GM11168 (cell line): ENCODE results near the gene CIAO2A.
"Not testable (repeated sequence)": the region's sequence is repeated elsewhere in the genome, so short reads cannot be mapped to it uniquely, and the experiment has no call there.

ENCODE experiments used
- in situ Hi-C: fragments of 300-500 bp; cut with MboI; formaldehyde crosslinking; loops from one replicate; pipeline ENCODE4 v1.12.0; 2022; ENCODE audit warnings: low sequenced_read_pairs; ENCODE audit not compliant: unreplicated experiment

CIAO2A gene

DNA sequence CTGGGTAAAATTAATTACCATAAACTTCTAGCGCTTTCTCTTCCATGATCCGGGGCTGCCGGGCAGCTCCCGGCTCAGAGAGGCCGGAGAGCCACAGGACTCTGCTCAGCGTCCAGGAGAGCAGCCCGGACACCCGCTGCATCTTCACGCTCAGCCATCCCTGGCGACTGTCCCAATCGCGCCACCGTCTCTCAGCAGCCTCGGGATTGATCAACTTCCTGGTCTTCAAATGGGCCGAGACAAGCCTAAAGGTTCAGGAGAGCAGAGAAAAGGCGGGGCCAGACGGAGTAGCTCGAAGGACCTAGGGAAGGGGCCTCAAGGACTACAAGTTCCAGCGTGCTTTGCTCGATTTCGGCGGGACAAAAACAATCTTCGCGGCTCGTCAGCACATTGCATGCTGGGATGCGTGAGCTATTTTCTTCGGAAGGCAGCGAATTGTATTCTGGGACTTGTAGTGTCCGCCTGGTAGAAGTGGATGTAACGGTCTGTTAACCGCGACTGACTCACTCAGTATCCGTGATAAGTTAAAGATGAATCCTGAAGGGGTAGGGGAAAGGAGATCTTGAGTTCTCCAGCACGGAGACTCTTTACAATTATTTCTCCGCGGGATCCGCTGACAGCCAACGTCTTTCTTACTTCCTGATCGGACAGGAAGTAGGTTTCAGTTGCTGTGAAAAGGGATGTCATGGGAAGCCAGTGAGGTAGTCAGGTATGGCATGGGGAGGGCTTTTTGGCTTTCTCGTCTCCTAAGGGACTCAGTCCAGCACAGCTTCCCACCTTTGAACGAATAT lies at the start of gene CIAO2A:
Gene CIAO2A, minus strand, starts transcription at position 212 of the 791 bp plus-strand sequence. Its CDS starts 70 bp downstream, at position 142.
- in situ Hi-C loops = no loop called here

DNA sequence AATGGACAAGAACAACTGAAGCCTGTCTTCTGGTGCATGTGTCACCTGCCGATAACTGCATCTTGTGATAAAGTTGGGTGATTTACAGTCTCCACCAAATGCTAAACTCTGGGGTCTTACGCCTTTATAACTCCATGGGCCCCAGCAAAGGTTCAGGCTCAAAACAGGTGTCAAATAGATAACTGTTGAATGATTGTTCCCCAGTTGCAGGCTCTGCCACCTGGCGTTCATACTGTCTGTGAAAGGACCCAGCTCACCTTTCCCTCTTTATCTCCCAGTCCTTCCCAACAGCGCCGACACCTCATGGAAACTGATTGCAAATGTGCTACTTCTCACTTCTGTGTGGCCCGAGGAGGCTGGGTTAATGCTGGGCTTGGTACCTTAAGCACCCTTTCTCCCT lies 49.6 kb upstream of the CIAO2A start:
- in situ Hi-C loops = no loop called here

GRCh38 chr15:64141798-64142512 lies 48.3 kb upstream of the CIAO2A start:
- in situ Hi-C loops = no loop called here

DNA sequence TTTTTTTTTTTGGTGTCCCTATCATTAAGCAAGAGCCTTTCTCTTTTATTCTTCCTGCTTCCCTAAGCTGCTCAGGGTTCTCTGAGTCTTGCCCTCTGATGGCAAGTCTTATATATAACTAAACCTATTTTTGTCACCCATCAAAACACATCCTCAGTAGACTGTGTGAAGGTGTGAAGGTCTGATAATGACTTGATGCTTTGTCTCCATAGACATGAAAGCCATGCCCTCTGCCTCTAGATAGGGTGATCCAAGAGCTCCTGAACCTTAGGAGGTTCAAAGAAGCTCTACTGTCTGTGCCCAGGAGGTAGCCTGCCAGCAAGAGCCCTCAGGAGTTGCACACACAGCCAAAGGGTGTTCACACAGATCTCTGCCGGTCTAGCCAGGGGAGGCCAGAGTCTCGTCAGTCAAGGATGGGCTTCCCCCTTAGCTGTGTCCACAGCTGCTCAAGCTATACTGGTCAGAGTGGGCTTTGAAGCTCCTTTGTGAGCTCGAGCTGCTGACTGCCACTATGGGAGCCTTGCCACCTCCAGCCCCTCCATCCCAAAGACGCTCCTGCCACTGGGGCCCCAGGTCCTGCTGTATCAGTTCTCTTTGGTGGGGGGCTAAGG lies 44.8 kb upstream of the CIAO2A start:
- in situ Hi-C loops = no loop called here

- in situ Hi-C loops = no loop called here
These were observed 43.7 kb upstream of the CIAO2A start for GRCh38 chr15:64137226-64137833.

DNA sequence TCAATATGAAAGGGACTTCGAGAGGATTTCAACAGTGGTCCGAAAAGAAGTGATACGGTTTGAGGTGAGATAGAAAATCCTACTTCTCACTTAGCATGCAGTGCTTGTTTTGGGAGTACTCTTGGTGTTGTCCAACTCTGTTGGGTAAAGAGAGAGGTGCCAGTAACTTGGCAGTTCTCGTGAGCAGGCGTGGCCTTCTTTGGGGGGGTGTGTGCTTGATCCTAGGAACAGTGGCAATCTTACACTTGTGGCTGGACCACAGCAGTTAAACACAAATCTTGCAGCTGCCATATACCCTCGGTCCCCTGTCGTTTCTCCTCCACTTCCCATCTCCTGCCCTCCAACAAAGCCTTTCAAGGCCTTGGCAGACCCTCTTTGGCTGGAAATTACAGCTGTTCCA lies 42.7 kb upstream of the CIAO2A start:
- in situ Hi-C loops = no loop called here

DNA sequence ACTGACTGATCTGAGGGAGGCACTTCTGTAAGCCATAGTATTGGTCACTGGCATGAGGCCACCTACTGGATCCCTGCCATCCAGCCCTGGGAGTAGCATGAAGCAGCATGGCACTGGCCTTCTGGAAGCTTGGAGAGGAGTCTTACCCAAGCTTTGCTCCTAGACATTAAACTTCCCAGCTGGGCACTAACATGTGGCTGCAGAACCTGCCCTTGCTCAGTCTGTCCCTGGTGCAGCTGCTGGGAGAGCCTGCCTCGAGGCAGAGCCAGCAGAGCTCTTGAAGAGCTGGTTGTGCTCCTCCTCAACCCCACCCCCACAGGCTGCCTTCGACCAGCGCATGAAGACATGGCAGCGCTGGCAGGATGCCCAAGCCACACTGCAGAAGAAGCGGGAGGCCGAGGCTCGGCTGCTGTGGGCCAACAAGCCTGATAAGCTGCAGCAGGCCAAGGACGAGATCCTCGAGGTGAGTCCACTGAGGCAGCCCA lies 40.7 kb upstream of the CIAO2A start:
- in situ Hi-C loops = no loop called here

DNA sequence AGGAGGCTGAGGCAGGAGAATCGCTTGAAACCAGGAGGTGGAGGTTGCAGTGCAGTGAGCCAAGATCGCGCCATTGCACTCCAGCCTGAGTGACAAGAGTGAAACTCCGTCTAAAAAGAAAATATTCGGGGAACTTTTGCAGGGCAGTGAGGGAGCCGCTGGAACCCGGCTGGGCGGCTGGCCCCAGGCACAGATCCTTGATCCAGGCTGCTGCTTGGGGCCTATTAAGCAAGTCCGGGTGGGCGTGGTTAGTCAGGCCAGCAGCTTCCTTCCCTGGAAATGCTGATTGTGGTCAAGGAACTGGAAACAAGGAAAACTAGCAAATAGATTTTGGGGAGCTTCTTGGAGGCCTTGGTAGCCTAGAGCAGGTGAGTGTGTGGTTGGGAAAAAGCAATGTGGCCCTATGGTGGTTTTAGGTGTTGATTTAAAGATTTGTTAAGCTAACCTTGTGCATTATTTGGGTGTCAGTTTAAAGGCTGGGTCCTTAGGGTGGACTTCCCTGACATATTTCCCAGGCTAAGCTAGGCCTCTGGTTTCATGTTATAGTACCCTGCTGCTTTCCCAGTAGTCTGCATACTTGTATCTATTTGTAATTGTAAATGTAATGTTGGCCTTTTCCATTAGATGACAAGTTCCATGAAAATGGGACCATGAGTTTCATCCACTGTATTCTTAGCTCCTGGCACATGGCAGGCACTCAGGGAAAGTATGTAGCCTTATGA lies 40.1 kb upstream of the CIAO2A start:
- in situ Hi-C loops = no loop called here

DNA sequence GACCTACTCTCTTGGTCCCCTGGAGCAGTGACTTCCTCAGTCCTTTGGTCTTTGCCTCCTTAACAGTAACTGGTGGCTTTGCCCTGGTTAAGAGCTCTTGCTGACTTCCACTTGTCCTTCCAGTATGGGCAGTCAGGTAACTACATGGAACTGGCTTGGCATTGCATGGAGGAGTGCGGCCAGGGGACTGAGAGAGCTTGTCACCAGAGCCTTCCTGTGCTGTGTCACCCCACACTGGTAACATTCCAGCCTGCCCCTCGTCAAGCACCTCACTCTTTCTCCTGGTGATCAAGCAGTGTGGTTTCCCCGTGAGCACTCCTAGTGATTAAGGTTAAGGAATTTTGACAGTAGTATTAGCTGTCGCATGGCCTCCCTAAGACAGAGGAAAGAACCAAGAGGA lies 38.6 kb upstream of the CIAO2A start:
- in situ Hi-C loops = no loop called here

DNA sequence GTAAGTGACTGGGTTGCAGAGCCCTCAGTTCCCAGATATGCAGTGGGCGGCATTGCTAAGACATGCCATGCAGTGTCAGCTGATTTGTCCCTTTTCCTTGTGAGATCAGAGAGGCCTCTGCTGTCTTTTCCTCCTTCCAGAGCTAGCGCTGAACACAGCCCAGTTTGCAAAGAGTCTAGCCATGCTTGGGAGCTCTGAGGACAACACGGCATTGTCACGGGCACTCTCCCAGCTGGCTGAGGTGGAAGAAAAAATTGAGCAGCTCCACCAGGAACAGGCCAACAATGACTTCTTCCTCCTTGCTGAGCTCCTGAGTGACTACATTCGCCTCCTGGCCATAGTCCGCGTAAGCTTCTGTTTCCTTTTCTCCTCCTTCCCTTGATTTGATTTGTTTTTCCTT lies 37.9 kb upstream of the CIAO2A start:
- in situ Hi-C loops = no loop called here

- in situ Hi-C loops = no loop called here
These were observed 36.5 kb upstream of the CIAO2A start for GRCh38 chr15:64130159-64130558.

DNA sequence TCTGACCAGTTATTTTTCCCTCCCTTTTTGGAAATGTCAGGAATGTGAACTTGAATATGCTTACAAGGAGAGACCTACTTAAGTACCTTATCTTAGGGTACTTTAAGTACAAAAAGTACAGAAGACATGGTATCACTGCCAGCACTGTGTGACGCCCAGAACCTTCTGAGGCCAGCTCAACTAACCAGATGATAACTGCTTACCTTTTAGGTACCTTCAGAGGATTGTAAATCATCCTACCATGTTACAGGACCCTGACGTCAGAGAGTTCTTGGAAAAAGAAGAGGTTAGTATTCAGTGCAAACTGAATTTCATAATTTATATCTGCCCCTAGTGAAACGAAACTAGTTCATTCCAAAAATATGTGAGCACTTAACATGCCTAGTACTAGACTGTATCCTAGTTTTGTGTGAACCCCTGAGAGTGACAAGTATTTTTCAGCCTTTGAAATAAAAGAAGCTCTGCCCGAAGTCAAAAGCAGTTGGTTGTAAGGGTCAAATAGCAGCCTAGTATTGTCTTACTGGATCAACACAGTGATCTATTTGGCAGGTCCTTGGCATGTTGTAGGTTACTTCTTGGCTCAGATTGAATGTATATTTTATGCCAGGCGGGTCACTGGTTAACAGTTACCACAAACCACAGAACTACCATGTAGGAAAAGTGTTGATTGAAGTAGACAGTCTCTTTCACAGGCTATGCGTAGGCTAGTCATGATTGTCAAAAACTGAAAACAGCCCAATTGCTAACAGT lies 34.1 kb upstream of the CIAO2A start:
- in situ Hi-C loops = no loop called here

GRCh38 chr15:64125978-64126377 lies 32.3 kb upstream of the CIAO2A start:
- in situ Hi-C loops = no loop called here

DNA sequence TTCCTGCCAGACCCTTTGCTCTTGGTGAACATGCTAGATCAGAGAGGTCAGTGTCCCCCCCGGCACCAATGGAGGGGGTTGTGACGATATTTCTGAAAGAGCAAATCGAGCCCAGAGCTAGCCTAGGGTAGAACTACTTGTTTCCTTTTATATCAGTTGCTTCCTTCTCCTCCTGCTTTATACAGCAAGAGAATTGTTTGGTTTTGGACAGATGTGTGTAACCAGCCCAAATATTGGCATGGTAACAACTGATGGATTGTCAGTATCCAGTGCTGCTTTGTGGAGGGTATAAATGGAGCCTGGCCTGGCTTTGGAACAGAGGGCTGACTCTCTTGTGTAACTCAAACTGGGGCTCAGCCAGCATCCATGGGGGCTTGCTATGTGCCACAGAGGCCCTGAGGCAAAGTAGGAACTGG lies 29.3 kb upstream of the CIAO2A start:
- in situ Hi-C loops = no loop called here

DNA sequence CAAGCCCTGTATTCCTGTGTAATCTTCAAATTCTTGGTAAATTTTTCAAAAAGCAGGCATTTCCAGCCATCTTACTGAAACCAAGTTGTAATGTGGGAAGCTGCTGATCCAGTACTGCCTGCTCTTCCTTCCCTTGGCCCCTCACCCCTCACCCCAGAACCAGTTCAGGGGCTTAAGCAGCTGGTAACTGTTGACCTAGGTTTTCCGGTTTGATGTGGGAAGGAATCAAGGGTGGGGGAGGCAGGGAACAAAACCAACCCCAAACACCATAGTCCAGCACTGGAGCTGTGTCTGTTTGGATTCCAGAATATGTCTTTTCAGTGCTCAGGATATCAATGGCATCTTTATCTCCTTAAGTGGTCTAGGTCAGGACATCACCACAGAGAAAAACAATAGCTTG lies 28.8 kb upstream of the CIAO2A start:
- in situ Hi-C loops = no loop called here

DNA sequence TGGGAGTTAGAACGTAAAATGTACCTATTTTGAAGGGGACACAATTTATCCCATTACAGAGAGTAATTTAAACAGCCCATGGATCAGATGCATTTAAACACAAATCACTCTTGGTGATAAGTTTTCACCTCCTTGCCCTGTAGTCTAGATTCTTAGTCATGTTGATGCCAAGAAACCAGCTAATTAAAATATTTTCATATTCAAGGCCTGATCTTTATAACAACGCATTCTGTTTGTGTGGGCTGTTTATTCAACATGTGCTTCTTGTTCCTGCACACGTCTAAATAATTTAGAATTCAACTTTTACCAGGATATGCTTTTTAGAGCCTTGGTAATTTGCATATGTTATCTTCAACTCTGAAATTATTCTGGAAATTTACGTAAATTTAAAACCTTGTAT lies 28.0 kb upstream of the CIAO2A start:
- in situ Hi-C loops = no loop called here

GRCh38 chr15:64120322-64120721 lies 26.7 kb upstream of the CIAO2A start:
- in situ Hi-C loops = not testable (repeated sequence)

GRCh38 chr15:64117759-64118487 lies 24.3 kb upstream of the CIAO2A start:
- in situ Hi-C loops = no loop called here

GRCh38 chr15:64112904-64113303 lies 19.3 kb upstream of the CIAO2A start:
- in situ Hi-C loops = loop anchor here (5.0 kb wide), 1 partner anchor 44 kb away; no protein-coding TSS in a partner anchor
